ENCODE data around the gene SPATA25.

Gene SPATA25

GRCh38 chr20:45841407-45842129 is 45.9 kb downstream of the SPATA25 start:
- TF ChIP-seq, protein P1, sequence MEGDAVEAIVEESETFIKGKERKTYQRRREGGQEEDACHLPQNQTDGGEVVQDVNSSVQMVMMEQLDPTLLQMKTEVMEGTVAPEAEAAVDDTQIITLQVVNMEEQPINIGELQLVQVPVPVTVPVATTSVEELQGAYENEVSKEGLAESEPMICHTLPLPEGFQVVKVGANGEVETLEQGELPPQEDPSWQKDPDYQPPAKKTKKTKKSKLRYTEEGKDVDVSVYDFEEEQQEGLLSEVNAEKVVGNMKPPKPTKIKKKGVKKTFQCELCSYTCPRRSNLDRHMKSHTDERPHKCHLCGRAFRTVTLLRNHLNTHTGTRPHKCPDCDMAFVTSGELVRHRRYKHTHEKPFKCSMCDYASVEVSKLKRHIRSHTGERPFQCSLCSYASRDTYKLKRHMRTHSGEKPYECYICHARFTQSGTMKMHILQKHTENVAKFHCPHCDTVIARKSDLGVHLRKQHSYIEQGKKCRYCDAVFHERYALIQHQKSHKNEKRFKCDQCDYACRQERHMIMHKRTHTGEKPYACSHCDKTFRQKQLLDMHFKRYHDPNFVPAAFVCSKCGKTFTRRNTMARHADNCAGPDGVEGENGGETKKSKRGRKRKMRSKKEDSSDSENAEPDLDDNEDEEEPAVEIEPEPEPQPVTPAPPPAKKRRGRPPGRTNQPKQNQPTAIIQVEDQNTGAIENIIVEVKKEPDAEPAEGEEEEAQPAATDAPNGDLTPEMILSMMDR (IDR thresholded peaks at IDR 0.05; ENCODE audit: borderline replicate concordance, insufficient read depth, low read depth, low read length), result no peak
- H3K4me3 ChIP-seq (ENCODE audit: low read depth, low read length), result no peak overlapping the region

DNA sequence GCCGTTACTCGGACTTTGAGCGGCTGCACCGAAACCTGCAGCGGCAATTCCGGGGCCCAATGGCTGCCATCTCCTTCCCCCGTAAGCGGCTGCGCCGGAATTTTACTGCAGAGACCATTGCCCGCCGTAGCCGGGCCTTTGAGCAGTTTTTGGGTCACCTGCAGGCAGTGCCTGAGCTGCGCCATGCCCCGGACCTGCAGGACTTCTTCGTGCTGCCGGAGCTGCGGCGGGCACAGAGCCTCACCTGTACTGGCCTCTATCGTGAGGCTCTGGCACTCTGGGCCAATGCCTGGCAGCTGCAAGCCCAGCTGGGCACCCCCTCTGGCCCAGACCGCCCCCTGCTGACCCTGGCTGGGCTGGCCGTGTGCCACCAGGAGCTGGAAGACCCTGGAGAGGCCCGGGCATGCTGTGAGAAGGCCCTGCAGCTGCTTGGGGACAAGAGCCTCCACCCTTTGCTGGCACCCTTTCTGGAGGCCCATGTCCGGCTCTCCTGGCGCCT is 46.7 kb downstream of the SPATA25 start:
- TF ChIP-seq, protein P1 (IDR thresholded peaks at IDR 0.05; ENCODE audit: borderline replicate concordance, insufficient read depth, low read depth, low read length), result no peak
- H3K4me3 ChIP-seq (ENCODE audit: low read depth, low read length), result no peak overlapping the region

GRCh38 chr20:45836841-45837240 is 50.6 kb downstream of the SPATA25 start:
- TF ChIP-seq, protein P1 (IDR thresholded peaks at IDR 0.05; ENCODE audit: borderline replicate concordance, insufficient read depth, low read depth, low read length), result no peak

More at GRCh38 chr20:45836841-45837240, 50.6 kb downstream of the SPATA25 start:
- H3K4me3 ChIP-seq (ENCODE audit: low read depth, low read length), result no peak overlapping the region

Measured in GM12875 (cell line).